ENCODE measurements around the gene DSE. TPM values are rescaled to one million over a fixed set of nuclear protein-coding genes. Genes with fewer than 3 reads are reported as not detected.
A peak's percentile ranks its signal among the peaks of the same experiment; 100 is the strongest.

The DSE gene
- total RNA-seq, 3 donors from 2014 or later, result 2.0 to 4.7 (median 3.4) TPM

DNA sequence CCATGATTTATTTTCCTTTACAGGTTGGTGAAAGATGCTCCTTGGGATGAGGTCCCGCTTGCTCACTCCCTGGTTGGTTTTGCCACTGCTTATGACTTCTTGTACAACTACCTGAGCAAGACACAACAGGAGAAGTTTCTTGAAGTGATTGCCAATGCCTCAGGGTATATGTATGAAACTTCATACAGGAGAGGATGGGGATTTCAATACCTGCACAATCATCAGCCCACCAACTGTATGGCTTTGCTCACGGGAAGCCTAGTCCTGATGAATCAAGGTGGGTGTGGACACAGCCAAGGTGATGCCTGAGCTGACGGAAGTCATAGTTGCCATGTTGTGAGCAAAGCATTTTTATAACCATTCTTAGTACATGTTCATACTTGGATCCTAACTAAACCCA is 55.8 kb downstream of the DSE start:
- Mint-ChIP-seq H3K27me3 (ENCODE audit: low read depth) (no peaks in the 10 kb centered on the region), H3K9me3 (no peaks in the 10 kb centered on the region), H3K4me1 (ENCODE audit: low read depth) (no peaks in the 10 kb centered on the region), H3K4me3 (no peak overlapping the region), H3K36me3 (ENCODE audit: insufficient read depth) (no peaks in the 10 kb centered on the region)
- no peak for ATAC-seq
- DNase-seq, result no peak

DNA sequence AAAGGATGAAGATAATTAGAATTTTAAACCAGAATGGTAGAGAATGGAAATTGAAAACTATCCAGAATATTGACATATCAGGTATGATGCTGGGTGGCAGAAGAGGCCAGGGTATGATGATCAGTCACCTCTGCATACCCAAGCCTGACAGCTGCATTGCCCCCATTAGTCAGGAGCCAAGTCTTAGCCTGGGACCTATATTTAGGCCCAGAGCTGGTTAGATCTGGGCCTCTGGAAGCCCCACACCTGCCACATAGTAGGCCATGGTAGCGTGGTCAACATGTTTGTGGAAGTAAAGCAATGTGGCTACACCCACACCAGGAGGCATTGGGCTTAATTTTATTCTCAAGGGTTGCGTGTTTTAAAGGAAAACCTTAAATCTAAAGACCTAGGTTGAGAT is 58.4 kb downstream of the DSE start:
- ATAC-seq (no peak), DNase-seq (no peak)
- H3K27me3 Mint-ChIP-seq (ENCODE audit: low read depth), result no peaks in the 10 kb centered on the region
- H3K9me3 Mint-ChIP-seq, result no peaks in the 10 kb centered on the region
- no peaks in the 10 kb centered on the region for H3K4me1 Mint-ChIP-seq (ENCODE audit: low read depth)
- H3K4me3 Mint-ChIP-seq, result no peak overlapping the region
- H3K36me3 Mint-ChIP-seq (ENCODE audit: insufficient read depth), result no peaks in the 10 kb centered on the region

DNA sequence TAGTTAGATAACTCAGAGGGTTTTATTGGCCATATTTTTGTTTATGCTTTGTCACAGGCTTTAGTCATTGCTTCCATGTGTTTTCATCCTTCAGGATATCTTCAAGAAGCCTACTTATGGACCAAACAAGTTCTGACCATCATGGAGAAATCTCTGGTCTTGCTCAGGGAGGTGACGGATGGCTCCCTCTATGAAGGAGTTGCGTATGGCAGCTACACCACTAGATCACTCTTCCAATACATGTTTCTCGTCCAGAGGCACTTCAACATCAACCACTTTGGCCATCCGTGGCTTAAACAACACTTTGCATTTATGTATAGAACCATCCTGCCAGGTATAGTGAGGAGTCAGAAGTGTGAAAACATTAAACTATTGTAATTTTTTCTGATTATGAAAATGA is 60.1 kb downstream of the DSE start:
- Mint-ChIP-seq H3K9me3 (no peaks in the 10 kb centered on the region), H3K27me3 (ENCODE audit: low read depth) (no peaks in the 10 kb centered on the region), H3K4me3 (no peak overlapping the region), H3K4me1 (ENCODE audit: low read depth) (no peaks in the 10 kb centered on the region), H3K36me3 (ENCODE audit: insufficient read depth) (no peaks in the 10 kb centered on the region)
- ATAC-seq (no peak), DNase-seq (no peak)

DNA sequence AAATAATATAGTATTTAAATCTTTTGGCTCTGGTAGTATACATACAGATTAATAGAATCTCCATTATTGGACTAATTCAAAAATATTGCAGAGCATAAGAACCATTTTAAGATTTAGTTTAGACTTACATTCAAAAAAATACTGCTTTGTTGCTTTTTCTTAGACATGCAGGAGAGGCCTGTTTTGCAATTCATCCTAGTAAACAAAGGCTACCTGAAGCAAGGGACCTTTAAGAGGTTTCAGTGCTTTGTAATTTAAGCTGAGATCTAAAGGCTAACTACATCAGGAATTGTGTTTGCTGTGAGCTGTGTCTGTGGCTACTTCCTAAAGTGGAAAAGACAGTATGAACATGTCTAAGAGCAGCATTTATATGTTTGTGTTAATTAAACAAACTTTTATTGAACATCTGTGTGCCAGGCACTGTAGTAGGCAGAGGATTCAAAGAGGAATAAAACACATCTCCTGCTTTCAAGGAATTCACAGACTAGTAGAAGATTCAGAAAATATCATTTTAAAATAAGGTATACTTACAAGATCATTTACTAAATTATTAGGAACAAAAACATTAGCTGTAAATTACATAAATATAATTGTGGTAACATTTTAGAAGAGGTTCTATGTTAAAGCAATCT is 61.3 kb downstream of the DSE start:
- H3K4me1 Mint-ChIP-seq (ENCODE audit: low read depth), result no peaks in the 10 kb centered on the region
- no peaks in the 10 kb centered on the region for H3K36me3 Mint-ChIP-seq (ENCODE audit: insufficient read depth)

GRCh38 chr6:116433206-116433712 is 62.5 kb downstream of the DSE start:
- ATAC-seq, result no peak
- no peaks in the 10 kb centered on the region for H3K9me3 Mint-ChIP-seq
- no peaks in the 10 kb centered on the region for H3K27me3 Mint-ChIP-seq (ENCODE audit: low read depth)
- DNase-seq, result no peak
- H3K4me3 Mint-ChIP-seq, result no peak overlapping the region
- H3K4me1 Mint-ChIP-seq (ENCODE audit: low read depth), result no peaks in the 10 kb centered on the region
- H3K36me3 Mint-ChIP-seq (ENCODE audit: insufficient read depth), result no peaks in the 10 kb centered on the region

More for the DNA sequence above, 61.3 kb downstream of the DSE start:
- ATAC-seq, result no peak
- Mint-ChIP-seq H3K9me3 (no peaks in the 10 kb centered on the region), H3K4me3 (no peak overlapping the region), H3K27me3 (ENCODE audit: low read depth) (no peaks in the 10 kb centered on the region)
- DNase-seq, result no peak

DNA sequence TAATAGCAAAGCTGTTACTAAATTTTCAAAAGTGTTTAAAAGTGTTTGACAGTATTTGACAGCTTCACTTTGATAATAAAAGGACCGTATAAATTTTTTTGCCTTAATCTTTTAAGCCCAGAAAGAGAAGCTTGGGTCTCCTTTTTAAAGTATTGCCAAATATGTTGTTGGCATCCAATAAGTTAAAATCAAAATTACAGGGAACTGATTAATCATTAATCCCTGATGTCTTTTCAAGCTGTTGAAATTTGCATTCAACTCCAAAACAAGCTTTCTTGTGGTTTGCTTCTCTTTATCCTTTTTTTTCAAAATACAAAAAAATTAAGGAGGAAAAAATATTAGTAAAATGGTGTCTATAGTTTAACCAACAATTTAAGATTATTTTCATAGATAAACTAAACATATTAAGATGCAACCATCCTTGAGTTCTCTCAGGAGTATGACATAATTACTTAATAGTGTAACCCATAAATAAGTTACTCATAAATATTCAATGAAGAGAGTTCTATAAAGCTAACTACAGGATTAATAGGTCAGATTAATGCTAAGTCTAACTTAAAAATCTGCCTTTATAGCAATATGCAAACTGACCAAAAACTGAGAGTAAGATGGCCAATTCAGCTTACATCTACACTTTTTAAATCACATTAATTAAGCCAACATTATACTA is 63.4 kb downstream of the DSE start:
- no peaks in the 10 kb centered on the region for H3K36me3 Mint-ChIP-seq (ENCODE audit: insufficient read depth)
- H3K4me1 Mint-ChIP-seq (ENCODE audit: low read depth), result no peaks in the 10 kb centered on the region
- ATAC-seq (no peak), DNase-seq (no peak)
- no peak overlapping the region for H3K4me3 Mint-ChIP-seq
- no peaks in the 10 kb centered on the region for H3K9me3 Mint-ChIP-seq
- H3K27me3 Mint-ChIP-seq (ENCODE audit: low read depth), result no peaks in the 10 kb centered on the region

GRCh38 chr6:116436586-116436985 is 65.8 kb downstream of the DSE start:
- no peak for ATAC-seq
- Mint-ChIP-seq H3K9me3 (no peaks in the 10 kb centered on the region), H3K4me1 (ENCODE audit: low read depth) (no peaks in the 10 kb centered on the region), H3K27me3 (ENCODE audit: low read depth) (peaks cover 5% of the 10 kb centered on the region), H3K36me3 (ENCODE audit: insufficient read depth) (no peaks in the 10 kb centered on the region), H3K4me3 (no peak overlapping the region)
- no peak for DNase-seq

DNA sequence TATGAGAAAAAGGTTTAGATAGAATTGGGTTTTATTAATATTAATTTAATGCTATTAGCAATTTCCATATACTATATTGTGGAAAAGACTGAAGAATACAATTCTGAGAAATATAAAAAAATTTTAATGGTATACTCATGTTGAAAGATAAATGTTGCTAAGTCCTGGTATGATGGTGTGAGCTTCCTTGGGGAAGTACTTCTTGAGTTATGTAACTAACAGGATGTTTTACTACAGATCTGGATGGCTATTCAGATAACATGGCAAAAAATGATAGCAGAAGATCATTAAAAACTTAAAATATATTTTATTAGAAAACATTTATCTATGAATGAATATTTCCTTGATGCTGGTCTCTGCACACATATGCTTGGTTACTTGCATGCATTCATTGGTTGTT is 66.9 kb downstream of the DSE start:
- H3K36me3 Mint-ChIP-seq (ENCODE audit: insufficient read depth), result no peaks in the 10 kb centered on the region
- H3K27me3 Mint-ChIP-seq (ENCODE audit: low read depth), result peaks cover 12% of the 10 kb centered on the region
- H3K9me3 Mint-ChIP-seq, result no peaks in the 10 kb centered on the region
- ATAC-seq (no peak), DNase-seq (no peak)
- H3K4me1 Mint-ChIP-seq (ENCODE audit: low read depth), result no peaks in the 10 kb centered on the region
- H3K4me3 Mint-ChIP-seq, result no peak overlapping the region

- no peaks in the 10 kb centered on the region for H3K36me3 Mint-ChIP-seq (ENCODE audit: insufficient read depth)
- DNase-seq (no peak), ATAC-seq (no peak)
- peaks cover 12% of the 10 kb centered on the region for H3K27me3 Mint-ChIP-seq (ENCODE audit: low read depth)
- no peaks in the 10 kb centered on the region for H3K4me1 Mint-ChIP-seq (ENCODE audit: low read depth)
- H3K9me3 Mint-ChIP-seq, result no peaks in the 10 kb centered on the region
- no peak overlapping the region for H3K4me3 Mint-ChIP-seq
Measured at GRCh38 chr6:116438590-116439448, 68.1 kb downstream of the DSE start.

DNA sequence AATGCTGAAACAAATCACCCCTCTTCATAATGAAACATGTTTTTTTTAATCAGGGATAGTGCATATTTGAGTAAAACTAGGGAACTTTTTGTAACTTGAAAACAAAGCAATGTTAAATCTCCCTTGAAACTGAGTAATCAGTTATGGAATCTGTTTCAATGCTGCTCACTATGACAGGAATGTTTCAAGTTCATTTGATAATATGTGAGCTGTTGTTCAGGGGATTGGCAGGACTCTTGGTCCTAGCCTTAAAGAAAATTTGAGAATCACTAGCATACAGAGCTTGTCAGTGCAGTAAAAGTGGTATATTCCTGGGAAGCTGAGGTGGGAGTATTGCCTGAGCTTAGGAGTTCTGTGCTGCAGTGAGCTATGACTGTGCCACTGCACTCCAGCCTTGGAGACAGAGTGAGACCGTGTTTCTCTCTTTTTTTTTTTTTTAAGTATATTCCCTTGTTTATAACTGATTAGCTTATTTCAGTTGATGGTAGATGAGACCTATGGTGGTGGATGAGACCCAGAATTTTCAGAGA is 68.8 kb downstream of the DSE start:
- H3K36me3 Mint-ChIP-seq (ENCODE audit: insufficient read depth), result no peaks in the 10 kb centered on the region
- H3K4me1 Mint-ChIP-seq (ENCODE audit: low read depth), result peaks cover 3% of the 10 kb centered on the region
- no peaks in the 10 kb centered on the region for H3K9me3 Mint-ChIP-seq
- H3K4me3 Mint-ChIP-seq, result no peak overlapping the region
- DNase-seq, result no peak
- no peak for ATAC-seq
- peaks cover 12% of the 10 kb centered on the region for H3K27me3 Mint-ChIP-seq (ENCODE audit: low read depth)

DNA sequence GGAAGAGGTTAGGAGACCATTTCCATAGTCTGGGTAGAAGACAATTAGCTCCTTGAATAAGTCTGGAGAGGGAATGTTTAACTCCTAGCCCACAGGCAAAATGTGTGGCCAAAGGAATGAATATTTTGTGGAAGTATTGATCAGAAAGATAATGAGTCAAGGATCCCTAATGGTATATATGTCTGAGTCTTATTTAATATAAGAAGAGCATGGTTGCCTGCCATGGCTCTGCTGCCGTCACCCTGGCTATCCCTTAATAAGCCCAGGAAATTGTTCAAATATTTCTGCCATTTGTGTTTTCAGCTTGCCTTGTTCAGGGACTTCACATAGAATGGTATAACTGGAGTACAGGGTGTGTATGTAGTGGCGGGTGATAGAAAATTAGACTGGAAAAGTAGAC is 72.4 kb downstream of the DSE start:
- Mint-ChIP-seq H3K36me3 (ENCODE audit: insufficient read depth) (no peaks in the 10 kb centered on the region), H3K4me1 (ENCODE audit: low read depth) (peaks cover 14% of the 10 kb centered on the region), H3K4me3 (no peak overlapping the region), H3K9me3 (no peaks in the 10 kb centered on the region), H3K27me3 (ENCODE audit: low read depth) (peaks cover 14% of the 10 kb centered on the region)
- DNase-seq (no peak), ATAC-seq (no peak)

DNA sequence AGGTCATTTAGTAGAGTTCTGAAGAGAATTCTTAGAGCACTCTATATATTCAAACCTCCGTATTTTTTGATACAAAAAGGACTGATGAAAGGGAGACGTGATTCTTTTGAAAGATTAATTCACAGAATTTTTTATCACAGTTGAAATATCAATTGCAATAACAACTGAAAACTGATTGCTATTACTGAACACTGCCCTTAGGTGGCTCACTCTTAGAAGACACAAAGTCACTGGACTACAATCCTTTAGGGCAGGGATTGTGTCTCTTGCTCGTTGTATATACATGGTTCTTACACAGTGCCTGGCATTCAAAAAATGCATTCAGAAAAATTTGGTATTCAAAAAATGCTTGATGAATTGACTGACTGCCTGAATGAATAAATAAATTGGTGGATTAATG is 73.3 kb downstream of the DSE start:
- DNase-seq (no peak), ATAC-seq (peak in 1 of 2 donors; percentile 52)
- Mint-ChIP-seq H3K4me1 (ENCODE audit: low read depth) (peaks cover 14% of the 10 kb centered on the region), H3K27me3 (ENCODE audit: low read depth) (peaks cover 17% of the 10 kb centered on the region), H3K4me3 (no peak overlapping the region), H3K36me3 (ENCODE audit: insufficient read depth) (no peaks in the 10 kb centered on the region), H3K9me3 (no peaks in the 10 kb centered on the region)

DNA sequence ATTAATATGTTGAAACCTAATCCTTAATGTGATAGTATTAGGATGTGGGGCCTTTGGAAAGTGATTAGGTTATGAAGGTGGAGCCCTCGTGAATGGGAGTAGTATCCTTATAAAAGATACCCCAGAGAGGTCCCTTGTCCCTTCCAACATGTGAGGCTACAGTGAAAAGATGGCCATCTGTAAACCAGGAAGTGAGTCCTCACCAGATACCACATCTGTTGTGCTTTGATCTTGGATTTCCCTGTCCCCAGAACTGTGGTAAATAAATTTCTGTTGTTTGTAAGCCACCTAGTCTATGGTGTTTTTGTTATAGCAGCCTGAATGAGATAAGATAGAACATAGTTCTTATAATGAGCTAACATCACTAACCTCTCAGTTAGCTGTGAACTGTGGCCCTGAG is 73.8 kb downstream of the DSE start:
- DNase-seq, result no peak
- Mint-ChIP-seq H3K36me3 (ENCODE audit: insufficient read depth) (no peaks in the 10 kb centered on the region), H3K9me3 (no peaks in the 10 kb centered on the region), H3K4me3 (no peak overlapping the region), H3K27me3 (ENCODE audit: low read depth) (peaks cover 19% of the 10 kb centered on the region), H3K4me1 (ENCODE audit: low read depth) (peaks cover 14% of the 10 kb centered on the region)
- no peak for ATAC-seq

- Mint-ChIP-seq H3K4me3 (no peak overlapping the region), H3K9me3 (no peaks in the 10 kb centered on the region), H3K27me3 (ENCODE audit: low read depth) (peaks cover 19% of the 10 kb centered on the region), H3K4me1 (ENCODE audit: low read depth) (peaks cover 15% of the 10 kb centered on the region), H3K36me3 (ENCODE audit: insufficient read depth) (no peaks in the 10 kb centered on the region)
- DNase-seq (no peak), ATAC-seq (no peak)
Measured at GRCh38 chr6:116445102-116445501, 74.4 kb downstream of the DSE start.
